Stimulated activated memory B cell treated with anti-CD40 and anti-IgM and Interleukin-4, amounts not matched to agents 10 μg/mL and 1 μg/mL and 100 μg/mL, for 72 hours (primary cell): Measurements from ENCODE around the gene AP1B1.

ENCODE experiments used
- ATAC-seq: fragments of 150-1000 bp; cut with Tn5 transposase; 2 replicates; pipeline ENCODE4 v1.10.0; 2021
- H3K27ac Mint-ChIP-seq: one replicate; pipeline ENCODE4 v1.8.0; 2022; ENCODE audit warnings: mild to moderate bottlenecking, mixed read lengths
- H3K27me3 Mint-ChIP-seq: one replicate; pipeline ENCODE4 v1.8.0; 2022; ENCODE audit warnings: mixed read lengths
- H3K36me3 Mint-ChIP-seq: one replicate; pipeline ENCODE4 v1.8.0; 2022; ENCODE audit warnings: mixed read lengths
- H3K4me1 Mint-ChIP-seq: one replicate; pipeline ENCODE4 v1.8.0; 2022; ENCODE audit warnings: mixed read lengths
- H3K4me3 Mint-ChIP-seq: one replicate; pipeline ENCODE4 v1.8.0; 2022; ENCODE audit warnings: mild to moderate bottlenecking, moderate library complexity, mixed read lengths
- H3K9me3 Mint-ChIP-seq: one replicate; pipeline ENCODE4 v1.8.0; 2022; ENCODE audit warnings: mixed read lengths

The AP1B1 gene

GRCh38 chr22:29299136-29299900 lies 89.1 kb downstream of the AP1B1 start:
- no peaks in the 10 kb centered on the region for H3K9me3 Mint-ChIP-seq
- H3K27ac Mint-ChIP-seq = no peak overlapping the region
- H3K4me1 Mint-ChIP-seq = peaks cover 7% of the 10 kb centered on the region
- H3K36me3 Mint-ChIP-seq = peaks cover 51% of the 10 kb centered on the region
- no peak overlapping the region for H3K4me3 Mint-ChIP-seq
- no peak for ATAC-seq
- peaks cover 6% of the 10 kb centered on the region for H3K27me3 Mint-ChIP-seq

DNA sequence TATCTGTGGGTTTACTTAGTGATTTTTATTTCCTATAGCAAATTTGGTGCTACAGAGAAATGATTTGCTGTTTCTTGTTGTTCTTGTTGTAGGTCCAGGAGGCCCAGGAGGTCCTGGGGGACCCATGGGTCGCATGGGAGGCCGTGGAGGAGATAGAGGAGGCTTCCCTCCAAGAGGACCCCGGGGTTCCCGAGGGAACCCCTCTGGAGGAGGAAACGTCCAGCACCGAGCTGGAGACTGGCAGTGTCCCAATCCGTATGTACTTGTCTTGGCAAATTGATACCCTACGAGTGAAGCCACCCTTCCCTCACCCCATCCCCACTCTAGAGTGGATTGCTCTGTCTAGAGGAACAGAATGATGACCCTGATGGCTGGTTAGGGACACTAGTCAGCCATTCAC lies 89.7 kb downstream of the AP1B1 start:
- Mint-ChIP-seq H3K27me3 (no peaks in the 10 kb centered on the region), H3K27ac (no peak overlapping the region), H3K4me3 (no peak overlapping the region), H3K36me3 (peaks cover 51% of the 10 kb centered on the region), H3K9me3 (no peaks in the 10 kb centered on the region), H3K4me1 (peaks cover 5% of the 10 kb centered on the region)
- no peak for ATAC-seq

GRCh38 chr22:29292379-29292778 lies 96.0 kb downstream of the AP1B1 start:
- no peak overlapping the region for H3K4me3 Mint-ChIP-seq
- H3K9me3 Mint-ChIP-seq = no peaks in the 10 kb centered on the region
- H3K36me3 Mint-ChIP-seq = peaks cover 60% of the 10 kb centered on the region
- H3K27me3 Mint-ChIP-seq = no peaks in the 10 kb centered on the region
- no peak for ATAC-seq
- H3K27ac Mint-ChIP-seq = no peak overlapping the region
- peaks cover 17% of the 10 kb centered on the region for H3K4me1 Mint-ChIP-seq

GRCh38 chr22:29291215-29291614 lies 97.2 kb downstream of the AP1B1 start:
- Mint-ChIP-seq H3K4me1 (peaks cover 17% of the 10 kb centered on the region), H3K9me3 (no peaks in the 10 kb centered on the region), H3K36me3 (peaks cover 64% of the 10 kb centered on the region), H3K4me3 (no peak overlapping the region), H3K27ac (no peak overlapping the region), H3K27me3 (no peaks in the 10 kb centered on the region)
- no peak for ATAC-seq

DNA sequence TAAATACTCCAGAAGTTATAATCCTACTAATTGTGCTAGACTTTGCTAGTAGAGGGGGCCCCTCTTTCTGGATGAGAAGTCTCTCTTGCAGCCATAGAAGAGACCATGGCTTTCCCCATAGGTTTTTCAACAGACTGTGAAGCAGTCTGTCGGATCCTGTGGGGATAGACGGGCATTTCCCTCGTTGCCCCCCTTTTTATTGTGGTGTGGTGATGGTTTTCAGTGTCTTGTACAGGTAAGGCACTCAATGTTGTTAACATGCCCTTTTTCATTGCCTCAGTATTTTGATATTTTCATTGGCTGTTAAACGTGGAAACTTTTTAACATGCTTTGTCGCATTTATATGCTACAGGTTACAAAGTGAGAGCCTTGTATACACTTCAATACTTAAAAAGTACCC lies 98.3 kb downstream of the AP1B1 start:
- Mint-ChIP-seq H3K9me3 (no peaks in the 10 kb centered on the region), H3K4me3 (no peak overlapping the region), H3K27ac (no peak overlapping the region), H3K4me1 (peaks cover 17% of the 10 kb centered on the region), H3K27me3 (no peaks in the 10 kb centered on the region), H3K36me3 (peaks cover 68% of the 10 kb centered on the region)
- ATAC-seq = no peak

GRCh38 chr22:29288837-29289236 lies 99.5 kb downstream of the AP1B1 start:
- H3K9me3 Mint-ChIP-seq = no peaks in the 10 kb centered on the region
- H3K27ac Mint-ChIP-seq = peak overlapping the region; percentile 58

DNA sequence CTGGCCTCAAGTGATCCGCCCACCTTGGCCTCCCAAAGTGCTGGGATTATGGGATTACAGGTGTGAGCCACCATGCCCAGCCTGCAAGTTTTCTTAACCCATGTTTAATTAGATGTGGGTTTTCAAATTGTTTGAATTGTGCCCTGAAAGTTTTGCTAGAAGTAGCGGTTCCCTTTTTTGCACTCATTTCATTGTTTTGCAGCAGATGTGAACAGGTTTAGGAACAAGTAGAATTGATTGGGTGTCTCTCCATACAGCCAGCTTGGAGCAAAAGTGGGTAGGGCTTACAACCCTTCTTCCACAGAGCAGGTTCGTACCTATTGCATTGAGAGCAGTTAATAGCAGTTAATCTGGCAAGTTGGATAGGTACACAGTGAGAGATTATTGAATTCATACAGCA lies 104.2 kb downstream of the AP1B1 start:
- H3K9me3 Mint-ChIP-seq = no peaks in the 10 kb centered on the region
- H3K4me1 Mint-ChIP-seq = peaks cover 18% of the 10 kb centered on the region
- no peak for ATAC-seq
- no peak overlapping the region for H3K4me3 Mint-ChIP-seq
- H3K36me3 Mint-ChIP-seq = peaks cover 90% of the 10 kb centered on the region
- no peak overlapping the region for H3K27ac Mint-ChIP-seq
- H3K27me3 Mint-ChIP-seq = no peaks in the 10 kb centered on the region

More at GRCh38 chr22:29288837-29289236, 99.5 kb downstream of the AP1B1 start:
- H3K27me3 Mint-ChIP-seq = no peaks in the 10 kb centered on the region
- peaks cover 78% of the 10 kb centered on the region for H3K36me3 Mint-ChIP-seq
- no peak for ATAC-seq
- H3K4me3 Mint-ChIP-seq = no peak overlapping the region
- peaks cover 25% of the 10 kb centered on the region for H3K4me1 Mint-ChIP-seq

GRCh38 chr22:29277927-29278326 lies 110.4 kb downstream of the AP1B1 start:
- H3K36me3 Mint-ChIP-seq = peaks cover 89% of the 10 kb centered on the region
- H3K4me3 Mint-ChIP-seq = no peak overlapping the region
- no peaks in the 10 kb centered on the region for H3K27me3 Mint-ChIP-seq
- H3K9me3 Mint-ChIP-seq = no peaks in the 10 kb centered on the region
- peaks cover 31% of the 10 kb centered on the region for H3K4me1 Mint-ChIP-seq
- H3K27ac Mint-ChIP-seq = no peak overlapping the region
- ATAC-seq = no peak
